Stimulated activated CD8-positive, alpha-beta memory T cell treated with anti-CD3 and anti-CD28 coated beads, Interleukin-15, amount 100 ng/mL, for 48 hours (primary cell): Measurements from ENCODE around the gene EMX1.

ENCODE experiments used
- DNase-seq, 2 donors: peaks; one replicate each; pipeline ENCODE4 v3.0.0-alpha.2; 2020; ENCODE audit warnings: low read depth in 2 of 2

EMX1 gene

DNA sequence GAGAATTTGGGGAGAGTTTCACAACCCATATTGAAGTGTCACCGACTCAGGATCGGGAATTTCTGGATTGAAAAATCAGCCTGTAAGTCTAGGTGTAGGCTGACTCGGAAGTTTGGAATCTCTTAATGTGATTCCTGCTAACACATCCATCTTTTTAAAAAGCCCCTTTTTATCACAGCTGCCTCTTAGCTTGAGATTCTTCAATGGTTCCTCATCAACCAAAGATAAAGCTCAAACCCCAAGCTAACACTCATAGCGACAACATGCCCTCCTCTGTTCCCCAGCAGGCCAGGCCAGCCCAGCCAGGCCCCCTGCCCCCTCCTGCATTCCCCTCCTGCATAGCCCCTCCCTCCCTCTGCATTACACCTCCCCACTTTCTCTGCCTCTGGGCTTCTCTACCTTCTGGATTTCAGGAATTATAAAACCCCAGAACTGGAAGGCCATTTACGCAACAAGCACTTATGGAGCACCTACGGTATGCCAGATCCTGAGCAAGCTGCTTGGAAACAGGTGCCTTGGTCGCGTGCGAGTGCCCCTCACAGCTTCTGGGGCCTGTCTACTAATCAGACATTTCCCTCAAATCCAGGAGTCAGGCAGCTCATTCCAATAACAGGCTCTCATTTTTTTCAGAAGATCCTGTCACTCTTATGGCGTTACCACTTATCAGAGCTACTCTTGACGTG lies 63.4 kb downstream of the EMX1 start:
- DNase-seq: no peak

DNA sequence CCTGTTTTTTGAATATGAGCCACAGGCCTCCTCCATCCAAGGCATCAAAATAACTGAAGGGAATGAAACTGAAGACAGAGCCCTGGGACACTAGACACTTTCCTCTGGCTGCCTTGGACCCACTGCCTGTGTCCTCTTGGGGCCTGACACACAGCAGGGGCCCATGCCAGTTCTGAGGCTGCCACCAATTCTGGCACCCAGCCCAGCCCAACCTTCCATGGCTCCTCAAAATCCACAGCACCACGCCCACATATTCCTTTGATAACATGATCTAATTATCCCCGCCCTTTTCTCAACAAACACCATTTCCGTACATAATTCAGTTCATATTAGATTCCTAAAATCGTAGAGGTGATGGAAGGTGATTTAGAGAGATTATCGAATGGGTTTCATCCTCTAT lies 64.2 kb downstream of the EMX1 start:
- DNase-seq: no peak

DNA sequence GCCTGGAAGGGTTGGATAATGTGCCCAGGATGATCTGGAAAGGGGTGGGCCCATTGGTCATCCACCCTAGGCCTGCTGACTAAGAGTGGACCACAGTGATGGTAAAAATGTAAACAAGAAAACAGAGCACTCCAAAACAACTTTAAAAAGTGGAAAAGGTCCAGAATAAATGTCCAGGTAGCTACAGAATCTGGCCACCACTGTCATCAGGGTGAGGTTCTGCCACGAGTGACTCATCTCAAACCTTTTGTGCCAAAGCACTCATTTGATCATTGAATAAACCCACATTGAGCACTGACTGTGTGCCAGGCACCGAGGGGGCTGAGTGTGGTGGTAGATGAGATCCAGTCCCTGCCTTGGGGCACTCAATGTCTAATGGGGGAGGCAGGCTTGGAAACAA lies 64.9 kb downstream of the EMX1 start:
- DNase-seq: no peak

DNA sequence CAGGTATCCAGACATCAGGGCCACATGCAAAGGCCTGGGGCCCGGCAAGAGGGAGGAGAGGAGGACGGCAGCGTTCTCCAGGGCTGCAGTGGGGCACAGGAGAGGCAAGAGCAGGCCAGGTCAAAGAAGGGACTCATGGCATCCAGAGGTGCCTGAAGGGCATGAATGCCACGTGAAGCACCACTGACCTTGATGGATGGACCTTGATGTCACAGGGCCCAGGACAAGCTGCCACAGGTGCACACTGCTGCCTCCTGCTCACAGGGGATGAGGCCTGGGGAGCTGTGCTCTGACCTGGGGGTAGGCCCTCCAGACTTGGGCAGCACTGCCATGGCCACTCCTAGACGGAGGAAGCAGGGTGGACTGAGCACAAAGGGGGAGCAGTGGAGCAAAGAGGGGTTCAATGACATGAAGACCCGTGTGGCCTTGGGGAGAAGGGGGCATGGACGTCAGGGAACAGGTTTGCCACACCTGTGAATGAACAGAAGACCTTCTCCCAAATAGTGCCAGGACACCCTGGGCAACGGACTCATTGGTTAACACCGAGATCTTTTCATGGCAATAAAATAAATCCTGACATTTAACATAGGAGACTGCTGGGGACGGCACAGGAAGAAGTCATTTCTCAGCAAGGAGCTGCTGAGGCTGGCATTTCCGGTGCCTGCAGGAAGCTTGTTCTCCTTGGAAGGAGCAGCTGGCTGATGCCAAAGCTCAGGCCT lies 65.6 kb downstream of the EMX1 start:
- DNase-seq: no peak

DNA sequence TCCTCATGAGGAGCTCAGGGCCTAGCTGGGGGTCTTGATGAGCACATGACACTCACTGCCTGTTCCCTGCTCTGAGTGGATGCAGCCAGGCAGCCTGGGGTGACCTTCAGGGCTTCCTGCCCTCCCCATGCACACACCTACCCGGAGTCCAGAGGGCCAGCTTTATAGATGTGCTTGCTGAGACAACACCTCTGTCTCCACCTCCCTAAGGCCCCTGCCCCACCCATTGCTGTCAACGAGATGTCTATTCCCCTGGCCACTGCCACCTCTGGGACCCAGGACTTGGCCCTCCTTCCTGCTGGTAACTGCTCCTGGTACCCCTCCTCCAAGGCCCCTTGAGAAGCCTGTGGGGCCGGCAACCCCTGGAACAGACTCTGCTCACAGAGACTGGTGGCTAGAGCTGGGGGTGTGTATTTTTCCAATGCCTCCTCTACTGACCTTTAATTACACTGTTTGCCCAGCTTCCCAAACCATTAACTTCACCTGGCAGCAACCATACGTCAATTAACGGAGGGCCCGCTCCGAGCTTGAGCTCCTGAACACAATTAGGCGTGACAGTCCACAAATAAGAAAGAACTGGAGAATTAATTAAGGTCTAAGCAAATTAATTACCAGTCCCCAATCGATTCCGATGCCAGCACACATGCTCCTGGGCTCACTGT lies 66.3 kb downstream of the EMX1 start:
- DNase-seq: no peak

DNA sequence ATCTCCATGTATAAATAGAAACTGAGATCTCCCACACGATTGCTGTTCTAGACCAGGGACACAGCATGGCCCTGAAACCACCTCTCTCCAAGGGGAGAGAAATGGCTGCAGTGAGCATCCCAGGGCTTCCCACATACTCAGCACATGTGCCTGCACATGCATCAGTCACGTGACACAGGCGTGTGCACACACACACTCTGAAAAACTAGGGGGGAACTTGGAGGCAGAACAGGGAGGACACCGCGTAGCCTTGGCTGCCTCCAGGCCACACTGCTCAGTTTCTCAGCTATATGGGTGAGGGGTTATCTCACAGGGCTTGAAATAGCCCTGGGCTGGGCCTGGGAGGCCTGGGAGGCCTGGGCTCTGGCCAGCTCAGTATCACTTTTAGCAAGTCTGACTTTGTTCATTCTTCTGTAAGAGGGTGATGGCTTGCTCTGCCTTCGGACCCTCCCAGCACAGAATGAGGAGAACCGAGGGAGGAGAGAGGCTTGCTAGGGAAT lies 66.9 kb downstream of the EMX1 start:
- no peak for DNase-seq
